ENCODE data around the gene ADAM15. TPM values are rescaled to one million over a fixed set of nuclear protein-coding genes. Genes with fewer than 3 reads are reported as not detected.
A peak's percentile ranks its signal among the peaks of the same experiment; 100 is the strongest.

The ADAM15 gene, protein sequence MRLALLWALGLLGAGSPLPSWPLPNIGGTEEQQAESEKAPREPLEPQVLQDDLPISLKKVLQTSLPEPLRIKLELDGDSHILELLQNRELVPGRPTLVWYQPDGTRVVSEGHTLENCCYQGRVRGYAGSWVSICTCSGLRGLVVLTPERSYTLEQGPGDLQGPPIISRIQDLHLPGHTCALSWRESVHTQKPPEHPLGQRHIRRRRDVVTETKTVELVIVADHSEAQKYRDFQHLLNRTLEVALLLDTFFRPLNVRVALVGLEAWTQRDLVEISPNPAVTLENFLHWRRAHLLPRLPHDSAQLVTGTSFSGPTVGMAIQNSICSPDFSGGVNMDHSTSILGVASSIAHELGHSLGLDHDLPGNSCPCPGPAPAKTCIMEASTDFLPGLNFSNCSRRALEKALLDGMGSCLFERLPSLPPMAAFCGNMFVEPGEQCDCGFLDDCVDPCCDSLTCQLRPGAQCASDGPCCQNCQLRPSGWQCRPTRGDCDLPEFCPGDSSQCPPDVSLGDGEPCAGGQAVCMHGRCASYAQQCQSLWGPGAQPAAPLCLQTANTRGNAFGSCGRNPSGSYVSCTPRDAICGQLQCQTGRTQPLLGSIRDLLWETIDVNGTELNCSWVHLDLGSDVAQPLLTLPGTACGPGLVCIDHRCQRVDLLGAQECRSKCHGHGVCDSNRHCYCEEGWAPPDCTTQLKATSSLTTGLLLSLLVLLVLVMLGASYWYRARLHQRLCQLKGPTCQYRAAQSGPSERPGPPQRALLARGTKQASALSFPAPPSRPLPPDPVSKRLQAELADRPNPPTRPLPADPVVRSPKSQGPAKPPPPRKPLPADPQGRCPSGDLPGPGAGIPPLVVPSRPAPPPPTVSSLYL
- 29.6 and 30.6 TPM in 2 replicates for total RNA-seq (2021)
- long read RNA-seq, transcript ADAM15-204 (22 exons, 2,874 nt) = minor isoform, 7 of 105 reads
- long read RNA-seq, transcript ADAM15-205 (20 exons, 2,732 nt) = major isoform, 29 of 105 reads
- long read RNA-seq, transcript ADAM15-201 (21 exons, 2,799 nt) = minor isoform, 15 of 105 reads
- long read RNA-seq, transcript ADAM15-203 (23 exons, 2,949 nt) = minor isoform, 5 of 105 reads
- long read RNA-seq, partial matches to known transcripts = 15 of 105 reads
- long read RNA-seq, other reads (novel, unspliced or antisense) = 26 of 105 reads

DNA sequence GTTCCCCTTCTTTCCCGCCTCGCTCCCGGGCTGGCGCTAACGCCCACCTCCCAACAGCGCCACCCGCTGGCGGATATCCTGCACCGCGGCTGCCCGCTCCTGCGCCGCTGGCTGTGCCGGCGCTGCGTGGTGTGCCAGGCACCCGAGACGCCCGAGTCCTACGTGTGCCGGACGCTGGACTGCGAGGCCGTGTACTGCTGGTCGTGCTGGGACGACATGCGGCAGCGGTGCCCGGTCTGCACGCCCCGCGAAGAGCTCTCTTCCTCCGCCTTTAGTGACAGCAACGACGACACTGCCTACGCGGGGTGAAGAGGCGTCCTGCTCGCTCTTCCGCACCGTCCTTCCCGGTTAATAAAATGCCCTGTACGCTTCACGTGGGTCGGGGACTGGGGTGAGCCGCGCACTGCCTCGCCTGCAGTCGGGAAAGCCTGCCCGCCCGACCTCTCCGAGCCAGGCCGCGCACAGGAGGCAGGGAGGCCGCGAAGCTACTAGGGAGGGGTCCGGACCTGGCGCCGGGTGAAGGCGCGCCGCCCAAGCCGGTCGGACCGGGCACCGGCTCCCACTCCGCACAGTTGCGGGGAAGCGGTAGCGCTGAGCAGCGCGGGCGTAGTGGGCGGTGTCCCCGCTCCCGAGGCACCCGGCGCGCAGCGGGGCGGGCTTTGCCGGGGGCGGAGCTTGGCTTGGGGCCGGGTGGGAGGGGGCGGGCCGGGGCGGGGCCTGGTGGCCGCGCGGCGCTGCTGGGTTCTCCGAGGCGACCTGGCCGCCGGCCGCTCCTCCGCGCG is at the start of gene ADAM15:
Gene ADAM15, plus strand, starts transcription at position 757 of the 782 bp plus-strand sequence. CDS start 71 bp downstream, outside the sequence.
- H2BK20ac ChIP-seq (ENCODE audit: low read depth, low read length, poor library complexity, severe bottlenecking) = no peak within 1 kb of the TSS
- no peak within 1 kb of the TSS for H4K91ac ChIP-seq (ENCODE audit: insufficient read length, low read depth, low read length)
- Mint-ChIP-seq H3K27me3 (ENCODE audit: low read depth) (peaks cover 19% of the 10 kb centered on the region), H3K27ac (peak within 1 kb of the TSS in 2 of 3 experiments; percentile 25 to 77; a peak in 1 of 7 replicates), H3K36me3 (ENCODE audit: insufficient read depth in 1 of 3, low read depth in 3 of 3) (peaks cover 0 to 3% (median under 1%) of the 10 kb centered on the region in 3 experiments; a peak in 3 of 7 replicates), H3K4me1 (peaks cover 23 to 41% of the 10 kb centered on the region in 2 experiments), H3K4me3 (peak within 1 kb of the TSS; percentile 67 to 88), H3K9me3 (no peaks in the 10 kb centered on the region)
- no peaks in the 10 kb centered on the region; the same call in 1 of the 2 replicates for H3K4me1 ChIP-seq (ENCODE audit: insufficient read depth, low read length)
- H2AFZ ChIP-seq (ENCODE audit: low read length) = no peak within 1 kb of the TSS
- TF ChIP-seq, protein P1, sequence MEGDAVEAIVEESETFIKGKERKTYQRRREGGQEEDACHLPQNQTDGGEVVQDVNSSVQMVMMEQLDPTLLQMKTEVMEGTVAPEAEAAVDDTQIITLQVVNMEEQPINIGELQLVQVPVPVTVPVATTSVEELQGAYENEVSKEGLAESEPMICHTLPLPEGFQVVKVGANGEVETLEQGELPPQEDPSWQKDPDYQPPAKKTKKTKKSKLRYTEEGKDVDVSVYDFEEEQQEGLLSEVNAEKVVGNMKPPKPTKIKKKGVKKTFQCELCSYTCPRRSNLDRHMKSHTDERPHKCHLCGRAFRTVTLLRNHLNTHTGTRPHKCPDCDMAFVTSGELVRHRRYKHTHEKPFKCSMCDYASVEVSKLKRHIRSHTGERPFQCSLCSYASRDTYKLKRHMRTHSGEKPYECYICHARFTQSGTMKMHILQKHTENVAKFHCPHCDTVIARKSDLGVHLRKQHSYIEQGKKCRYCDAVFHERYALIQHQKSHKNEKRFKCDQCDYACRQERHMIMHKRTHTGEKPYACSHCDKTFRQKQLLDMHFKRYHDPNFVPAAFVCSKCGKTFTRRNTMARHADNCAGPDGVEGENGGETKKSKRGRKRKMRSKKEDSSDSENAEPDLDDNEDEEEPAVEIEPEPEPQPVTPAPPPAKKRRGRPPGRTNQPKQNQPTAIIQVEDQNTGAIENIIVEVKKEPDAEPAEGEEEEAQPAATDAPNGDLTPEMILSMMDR (conservative IDR thresholded peaks at IDR 0.05) = peak; percentile 98
- peaks cover 16% of the 10 kb centered on the region for H3K23me2 ChIP-seq (ENCODE audit: insufficient read length, low read depth, low read length, poor library complexity, severe bottlenecking)
- H3T11ph ChIP-seq (ENCODE audit: low read length) = no peak within 1 kb of the TSS
- H4K8ac ChIP-seq (replicated peaks; ENCODE audit: insufficient read length, low read depth, low read length) = no peak within 1 kb of the TSS
- peak within 1 kb of the TSS; percentile 67 for H3K4me2 ChIP-seq (ENCODE audit: insufficient read depth, insufficient read length, low read length)
- H2BK15ac ChIP-seq (ENCODE audit: low read depth, low read length) = no peak within 1 kb of the TSS
- no peaks in the 10 kb centered on the region for H3K9me3 ChIP-seq (ENCODE audit: control insufficient read depth, low read depth, low read length)
- H3K14ac ChIP-seq (ENCODE audit: insufficient read depth, low read length) = peak within 1 kb of the TSS; percentile 23; the same call in 1 of the 2 replicates
- H3K56ac ChIP-seq (ENCODE audit: insufficient read length, low read depth, low read length) = no peak within 1 kb of the TSS
- WGBS (ENCODE audit: extremely low coverage, insufficient read length, low lambda C conversion rate) = no CpG with 5 or more reads among the region's 99 CpGs
- no peak within 1 kb of the TSS for H3K23ac ChIP-seq (ENCODE audit: insufficient read length, low read depth, low read length)
- H3K79me1 ChIP-seq (ENCODE audit: insufficient read depth, low read depth, low read length, poor library complexity, severe bottlenecking) = no peaks in the 10 kb centered on the region
- no peaks in the 10 kb centered on the region for H3K79me2 ChIP-seq (ENCODE audit: insufficient read depth, low read length)
- peak within 1 kb of the TSS; percentile 35 for H3K18ac ChIP-seq (ENCODE audit: insufficient read length, low read depth, low read length)
- no peak within 1 kb of the TSS for H2BK12ac ChIP-seq (ENCODE audit: insufficient read length, low read depth, low read length)
- H4K20me1 ChIP-seq (ENCODE audit: control insufficient read depth, insufficient read depth, insufficient read length) = no peaks in the 10 kb centered on the region
- H4K5ac ChIP-seq (ENCODE audit: insufficient read length, low read depth, low read length) = no peak within 1 kb of the TSS
- H3K27ac ChIP-seq (ENCODE audit: insufficient read length, low read depth, low read length) = no peak within 1 kb of the TSS
- H3K4ac ChIP-seq (ENCODE audit: low read depth, low read length) = no peak within 1 kb of the TSS
- peak within 1 kb of the TSS; percentile 7 for H3K9ac ChIP-seq (ENCODE audit: extremely low read depth, insufficient read length, low read length)
- H2BK5ac ChIP-seq (ENCODE audit: insufficient read length, low read length) = no peak within 1 kb of the TSS
- no peak within 1 kb of the TSS for H2BK120ac ChIP-seq (ENCODE audit: low read depth, low read length, poor library complexity, severe bottlenecking)
- peak; percentile 84 for DNase-seq
- no peak within 1 kb of the TSS for H2AK5ac ChIP-seq (ENCODE audit: insufficient read length, low read length)
- peaks cover 4% of the 10 kb centered on the region; the same call in 1 of the 2 replicates for H3K27me3 ChIP-seq (ENCODE audit: insufficient read depth, low read length)
